ENCODE measurements around the gene GCA.

GCA gene

GRCh38 chr2:162328424-162329157 lies 15.3 kb upstream of the GCA start:
- DNase-seq, result no peak

GRCh38 chr2:162330881-162331280 lies 13.1 kb upstream of the GCA start:
- DNase-seq, result no peak

- peak; percentile 36 for DNase-seq
Observed at GRCh38 chr2:162333968-162334367, 10.0 kb upstream of the GCA start.

DNA sequence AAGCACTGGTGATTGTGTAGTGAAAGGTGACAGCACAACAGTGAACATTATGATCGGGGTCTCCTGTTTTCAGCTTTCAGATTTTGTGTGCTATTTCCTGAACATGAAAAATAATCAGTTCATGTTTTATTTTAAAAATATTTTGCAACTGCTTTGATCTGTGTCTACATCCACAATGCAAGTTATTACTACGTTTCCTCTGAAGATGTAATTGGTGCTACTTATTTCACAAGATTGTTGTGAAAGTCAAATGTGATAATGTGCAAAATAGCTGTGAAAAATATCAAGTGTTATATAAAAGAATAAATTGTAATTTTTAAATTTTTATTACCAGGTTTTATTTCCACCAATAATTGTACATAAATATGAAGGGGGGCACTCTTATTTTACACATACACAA lies 6.1 kb upstream of the GCA start:
- DNase-seq, result no peak

DNA sequence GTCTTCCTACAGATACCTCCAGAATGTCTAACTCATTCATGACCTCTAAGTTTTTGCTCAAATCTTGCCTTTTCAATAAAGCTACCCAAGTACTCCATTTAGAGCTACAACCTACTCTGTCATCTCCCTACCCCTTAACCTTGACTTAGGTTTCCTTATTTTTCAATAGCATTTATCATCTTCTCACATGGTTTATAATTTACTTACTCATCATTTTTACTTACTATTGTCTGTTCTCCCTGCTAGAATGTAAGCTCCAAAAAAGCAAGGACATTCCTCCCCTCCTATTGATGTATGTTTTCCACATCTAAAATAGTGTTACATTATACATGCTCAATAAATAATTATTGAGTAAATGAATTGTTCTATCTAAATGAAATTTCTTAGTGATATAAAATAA lies 3.1 kb upstream of the GCA start:
- DNase-seq, result no peak

DNA sequence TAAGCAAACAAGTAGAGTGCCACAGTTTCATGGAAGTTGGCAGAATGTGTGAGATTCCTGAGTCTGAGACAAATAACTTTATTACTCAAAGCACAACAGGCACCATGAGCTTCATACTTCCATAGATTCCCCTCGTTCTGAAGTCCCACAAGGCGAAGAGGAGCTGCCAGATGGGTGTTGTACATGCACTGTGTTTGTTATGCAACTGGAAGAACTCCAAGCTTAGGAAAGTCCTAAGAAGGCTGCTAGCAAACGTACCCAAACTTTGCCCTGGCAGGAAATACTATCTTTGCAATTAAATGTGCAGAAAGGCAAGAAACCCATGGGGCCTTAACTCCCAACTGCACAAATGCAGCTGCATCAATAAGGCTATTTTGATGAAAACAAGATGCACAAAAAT lies 1.6 kb upstream of the GCA start:
- DNase-seq, result no peak

DNA sequence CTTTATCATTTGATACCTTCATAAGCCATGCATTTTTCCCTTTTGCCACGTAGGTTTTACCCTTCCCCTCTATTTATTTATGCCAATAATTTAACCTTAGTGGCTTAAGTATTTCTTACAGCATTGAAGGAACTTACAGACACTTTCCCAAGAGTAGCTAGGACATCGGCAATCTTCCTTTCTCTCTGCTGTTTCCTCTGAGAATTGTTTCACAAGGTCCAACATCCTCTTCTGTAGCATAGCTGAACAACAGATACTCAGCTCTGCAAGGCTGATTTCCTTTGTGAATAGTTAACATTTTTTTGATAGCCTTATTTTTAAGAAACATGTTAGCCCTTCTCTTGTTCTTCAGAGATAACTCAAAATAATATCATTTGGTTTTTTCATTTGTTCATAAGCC lies 1.1 kb upstream of the GCA start:
- DNase-seq, result no peak

DNA sequence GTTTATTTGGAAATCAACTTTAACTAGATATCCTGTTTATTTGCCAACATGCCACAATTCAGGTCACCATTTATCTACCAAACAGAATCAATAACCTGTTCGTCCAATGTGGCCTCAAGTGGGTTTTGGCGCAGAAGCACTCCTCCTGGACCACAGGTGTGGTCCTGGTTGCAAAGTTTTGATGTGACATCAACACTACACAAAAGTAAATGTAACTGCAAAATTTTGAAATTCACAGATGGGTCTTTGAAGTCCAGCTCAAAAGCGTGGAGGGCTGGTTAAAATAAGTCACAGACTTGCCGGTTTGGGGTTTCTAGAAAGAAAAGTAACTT lies 474 bp upstream of the GCA start:
- DNase-seq, result no peak

- no peak for DNase-seq
Observed at GRCh38 chr2:162344617-162344950, 652 bp downstream of the GCA start.

GRCh38 chr2:162365392-162365791 lies 21.5 kb downstream of the GCA start:
- no peak for DNase-seq

DNA sequence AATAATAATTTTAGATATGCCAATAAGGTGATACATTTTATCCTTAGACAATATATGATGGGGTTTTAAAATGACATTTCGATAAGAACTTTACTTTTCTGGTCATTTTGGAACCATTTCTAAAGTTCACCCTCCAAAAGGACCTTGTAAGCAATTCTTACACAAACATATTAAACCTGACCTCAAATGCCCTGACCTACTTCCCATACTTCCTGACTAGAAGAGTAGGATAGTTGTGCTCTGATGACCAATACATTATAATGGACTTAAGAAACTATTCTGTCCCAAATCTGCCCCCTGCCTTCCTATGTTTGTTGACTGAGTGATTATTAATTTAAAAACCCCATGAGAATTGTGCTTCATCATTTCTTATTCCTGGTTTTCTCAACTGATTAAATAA lies 24.6 kb downstream of the GCA start:
- DNase-seq, result no peak

DNA sequence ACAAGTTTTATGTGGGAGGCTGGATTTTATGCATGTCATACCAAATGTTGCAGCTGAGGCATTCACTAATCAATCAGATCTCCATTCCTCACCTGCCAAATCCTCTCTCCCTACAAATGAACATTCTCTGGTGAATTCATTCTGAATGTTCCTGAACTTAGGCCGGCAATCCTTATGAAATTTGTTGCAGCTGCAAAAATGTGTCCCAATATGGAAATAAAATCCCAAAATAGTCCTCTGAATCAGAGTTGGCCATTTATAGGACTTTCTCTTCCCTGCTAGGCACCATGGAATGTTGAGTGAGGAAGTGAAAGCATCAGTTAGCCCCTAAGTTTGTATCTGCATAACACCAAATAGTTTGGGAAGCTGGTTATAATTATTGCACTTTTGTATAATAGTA lies 25.6 kb downstream of the GCA start:
- DNase-seq, result no peak

GRCh38 chr2:162370931-162371330 lies 27.0 kb downstream of the GCA start:
- no peak for DNase-seq

DNA sequence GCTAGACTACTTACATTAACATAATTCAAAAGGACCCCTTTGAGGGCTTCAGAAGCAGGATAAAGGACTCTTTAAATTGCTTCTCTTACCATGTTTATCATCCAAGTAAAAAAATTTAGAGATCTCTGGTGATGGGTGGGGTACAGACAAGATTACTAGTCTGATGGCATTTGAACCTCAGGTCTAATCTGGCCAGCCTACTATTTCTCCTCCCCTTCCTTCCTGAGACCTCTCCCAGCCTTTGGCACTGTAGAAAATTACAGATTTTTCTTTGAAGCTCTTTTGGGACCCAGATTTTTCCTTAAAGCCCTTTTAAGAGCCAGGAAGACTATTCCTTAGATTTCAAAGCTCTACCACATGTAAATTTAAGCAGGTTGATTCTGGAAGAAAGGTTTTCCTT lies 28.9 kb downstream of the GCA start:
- no peak for DNase-seq

DNA sequence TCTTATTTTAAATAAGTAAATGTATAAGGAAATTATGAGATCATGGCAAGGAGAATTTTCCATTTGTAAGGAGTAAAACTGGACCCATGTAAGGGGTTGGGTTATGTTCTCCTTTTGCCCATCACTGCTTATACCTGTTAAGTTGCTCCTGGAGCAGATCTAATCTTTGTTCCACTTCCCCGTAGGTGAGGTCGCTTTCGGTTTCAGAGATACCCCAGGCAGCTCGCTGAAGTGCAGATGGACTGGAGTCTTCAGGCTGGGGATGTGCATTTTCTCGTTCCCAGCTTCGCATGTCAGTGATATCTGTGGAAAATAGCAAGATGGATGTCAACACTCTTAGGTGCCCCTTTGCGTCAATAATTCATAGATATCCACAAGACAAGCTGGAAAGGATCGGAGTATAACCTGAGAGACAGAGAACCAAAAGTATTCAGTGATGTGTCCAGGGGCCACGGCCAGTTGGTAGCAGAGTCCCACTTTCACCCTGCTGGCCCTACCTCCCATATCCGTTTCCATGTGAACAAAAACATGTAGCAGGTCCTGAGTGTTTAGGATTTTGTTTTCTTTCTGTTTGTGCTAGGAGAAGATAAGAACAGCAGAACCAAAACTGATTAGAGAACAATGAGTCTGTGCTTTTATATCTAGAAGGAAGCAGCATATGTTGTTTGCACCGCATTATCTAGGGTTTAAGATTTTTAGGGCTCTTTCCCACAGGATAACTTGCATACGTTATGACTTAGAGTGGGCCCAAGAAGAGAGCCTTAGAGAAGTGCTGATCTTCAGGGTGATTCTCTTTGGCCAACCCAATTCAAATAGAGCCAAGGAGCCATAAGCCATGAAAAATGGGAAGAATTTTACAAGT lies 36.0 kb downstream of the GCA start:
- DNase-seq, result no peak

DNA sequence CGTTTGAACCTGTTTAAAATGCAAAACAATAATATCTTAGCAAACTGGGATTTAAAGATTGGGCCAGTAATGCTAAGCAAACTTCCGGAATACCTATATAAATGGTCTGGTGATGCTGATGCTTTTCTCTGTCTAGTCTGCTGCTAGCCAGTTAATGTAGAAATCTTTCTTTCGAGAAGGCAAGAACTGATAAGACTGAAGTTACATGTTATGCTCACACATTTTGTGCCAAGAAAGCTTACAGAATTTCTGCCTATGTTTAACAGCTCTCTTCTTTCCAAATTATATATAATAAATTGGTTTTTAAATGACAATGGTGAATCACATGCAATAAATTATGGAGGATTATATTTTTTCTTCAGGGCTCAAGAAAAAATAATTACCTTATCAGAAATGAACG lies 37.9 kb downstream of the GCA start:
- DNase-seq, result no peak

DNA sequence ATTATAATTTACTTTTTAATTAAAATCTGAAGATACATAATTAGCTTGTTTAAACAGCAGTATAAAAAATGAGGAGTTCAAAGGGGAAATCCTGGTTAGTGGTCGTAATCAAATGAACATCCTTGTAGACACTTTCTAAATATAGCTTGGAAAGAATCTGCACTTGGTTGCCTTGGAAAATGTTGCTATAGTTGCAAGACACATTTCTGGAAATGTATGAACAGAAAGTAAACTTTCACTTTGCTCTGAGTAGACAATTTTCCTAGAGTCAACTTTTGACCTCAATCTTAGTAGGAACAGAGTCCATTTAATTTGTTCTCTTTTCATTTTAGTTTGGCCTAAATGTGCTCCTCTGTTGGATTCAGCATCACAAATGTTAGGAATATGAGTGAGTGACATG lies 38.3 kb downstream of the GCA start:
- DNase-seq, result peak; percentile 5

- DNase-seq, result no peak
Observed at GRCh38 chr2:162385536-162385935, 41.6 kb downstream of the GCA start.

DNA sequence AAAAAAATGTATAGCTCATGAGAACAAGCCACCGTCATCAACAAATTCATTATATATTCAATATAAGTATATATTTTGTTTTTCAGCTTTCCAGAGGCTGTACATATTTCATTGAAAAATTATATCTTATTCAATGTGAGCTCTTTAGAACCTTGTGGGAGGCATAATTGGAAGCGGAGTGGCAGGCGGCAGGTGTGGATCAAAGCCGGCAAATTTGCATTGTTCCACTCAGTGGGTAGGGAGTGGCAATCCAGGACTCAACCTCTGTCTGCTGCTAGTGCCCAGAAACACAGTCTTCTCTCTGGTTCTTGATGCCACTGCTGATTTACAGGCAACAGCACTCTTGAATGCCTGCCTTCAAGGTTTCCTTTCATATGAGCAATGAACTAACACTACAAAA lies 46.9 kb downstream of the GCA start:
- DNase-seq, result peak; percentile 45

- no peak for DNase-seq
Observed at GRCh38 chr2:162400336-162400735, 56.4 kb downstream of the GCA start.

- no peak for DNase-seq
Observed at GRCh38 chr2:162401871-162402270, 57.9 kb downstream of the GCA start.

DNA sequence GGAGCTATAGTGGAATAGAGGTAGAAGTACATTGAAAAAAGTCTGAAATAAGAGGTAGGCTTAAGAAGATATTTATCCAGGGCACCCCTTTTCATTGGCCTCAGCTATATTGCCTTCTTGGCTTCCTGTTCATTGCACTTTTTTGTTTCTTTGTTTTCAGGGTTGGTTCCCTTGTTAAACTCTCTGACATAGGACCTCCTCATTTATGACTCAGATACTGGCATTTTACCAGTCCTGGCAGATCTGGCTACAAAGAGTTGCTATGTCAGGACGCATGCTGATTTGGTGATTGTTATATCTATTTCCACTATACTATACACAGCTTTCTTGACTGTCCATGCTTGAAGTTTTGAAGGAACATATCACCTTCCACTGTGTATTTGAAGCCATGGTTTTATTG lies 60.0 kb downstream of the GCA start:
- DNase-seq, result no peak

All from COR-L47 (cell line).